Measurements from ENCODE around the gene GALNT1. TPM values are rescaled to one million over a fixed set of nuclear protein-coding genes. Genes with fewer than 3 reads are reported as not detected.

GALNT1 gene
- total RNA-seq, 1 donor from 2014 or later, result 82.7 TPM

GRCh38 chr18:35746826-35747339 is 165.3 kb downstream of the GALNT1 start:
- FAIRE-seq (no peak), DNase-seq (ENCODE audit: low spot score in 2 of 2) (no peak)

GRCh38 chr18:35747894-35748472 is 166.4 kb downstream of the GALNT1 start:
- FAIRE-seq, result no peak
- no peak for DNase-seq (ENCODE audit: low spot score in 2 of 2)

GRCh38 chr18:35749701-35750100 is 168.2 kb downstream of the GALNT1 start:
- FAIRE-seq (no peak), DNase-seq (ENCODE audit: low spot score in 2 of 2) (no peak)

GRCh38 chr18:35750929-35751328 is 169.4 kb downstream of the GALNT1 start:
- FAIRE-seq (no peak), DNase-seq (ENCODE audit: low spot score in 2 of 2) (no peak)

- no peak for DNase-seq (ENCODE audit: low spot score in 2 of 2)
- FAIRE-seq, result no peak
Observed at GRCh38 chr18:35753306-35753910, 171.9 kb downstream of the GALNT1 start.

GRCh38 chr18:35754464-35754863 is 172.9 kb downstream of the GALNT1 start:
- DNase-seq (ENCODE audit: low spot score in 2 of 2) (no peak), FAIRE-seq (no peak)

GRCh38 chr18:35755369-35755768 is 173.8 kb downstream of the GALNT1 start:
- DNase-seq (ENCODE audit: low spot score in 2 of 2) (no peak), FAIRE-seq (no peak)

- no peak for FAIRE-seq
- peak; percentile 37 to 62 for DNase-seq (ENCODE audit: low spot score in 2 of 2)
Observed at GRCh38 chr18:35756506-35757117, 175.1 kb downstream of the GALNT1 start.

Other genes starting within 250 kb of the GALNT1 start
- gene ZNF24, start 237.3 kb upstream of the GALNT1 start, total RNA-seq, result 99.5 TPM
- gene ZNF396, start 204.4 kb upstream of the GALNT1 start, total RNA-seq, result 4.1 TPM
- gene INO80C, start 83.8 kb upstream of the GALNT1 start, total RNA-seq, result 7.3 TPM

Data from frontal cortex (tissue), 4 donors.